ENCODE data around the gene GCH1. TPM values are rescaled to one million over a fixed set of nuclear protein-coding genes. Genes with fewer than 3 reads are reported as not detected.
A peak's percentile ranks its signal among the peaks of the same experiment; 100 is the strongest.

Gene GCH1
- total RNA-seq, 4 donors from 2014 or later: 24.3 to 43.4 (median 28.3) TPM

GRCh38 chr14:54864526-54864925 is 38.1 kb downstream of the GCH1 start:
- Histone ChIP-seq H3K4me3 (no peak overlapping the region), H3K4me1 (no peaks in the 10 kb centered on the region), H3K27ac (no peak overlapping the region), H3K9me3 (no peaks in the 10 kb centered on the region), H3K36me3 (no peaks in the 10 kb centered on the region), H3K27me3 (no peaks in the 10 kb centered on the region)
- intact Hi-C loops (cut with DNase I; ENCODE audit: low total_unique reads): no loop called here
- in situ Hi-C loops (cut with MboI; ENCODE audit: low pct_ligation_motif_present in 1 of 4, low pct_unique_long_range_greater_than_20kb in 1 of 4, low sequenced_read_pairs in 3 of 4): no loop called here
- TF ChIP-seq POLR2AphosphoS5 (IDR thresholded peaks at IDR 0.05) (no peak), EP300 (IDR thresholded peaks at IDR 0.05; ENCODE audit: low read depth) (no peak), POLR2A (IDR thresholded peaks at IDR 0.05) (no peak)
- DNase-seq: no peak

- TF ChIP-seq POLR2A (IDR thresholded peaks at IDR 0.05) (no peak), CTCF (IDR thresholded peaks at IDR 0.05) (no peak), POLR2AphosphoS5 (IDR thresholded peaks at IDR 0.05) (no peak), EP300 (IDR thresholded peaks at IDR 0.05; ENCODE audit: low read depth) (no peak)
- Histone ChIP-seq H3K27me3 (no peaks in the 10 kb centered on the region), H3K4me1 (no peaks in the 10 kb centered on the region), H3K4me3 (no peak overlapping the region), H3K9me3 (no peaks in the 10 kb centered on the region), H3K36me3 (no peaks in the 10 kb centered on the region), H3K27ac (peak overlapping the region in 1 of 4 donors; percentile 26)
- no peak for DNase-seq
- 78 to 86% methylated on average over 1 of the region's 1 CpG for WGBS, 2 donors (ENCODE audit: low coverage in 1 of 2)
- intact Hi-C loops (cut with DNase I; ENCODE audit: low total_unique reads) (no loop called here), in situ Hi-C loops (cut with MboI; ENCODE audit: low pct_ligation_motif_present in 1 of 4, low pct_unique_long_range_greater_than_20kb in 1 of 4, low sequenced_read_pairs in 3 of 4) (no loop called here)
These were observed 44.8 kb downstream of the GCH1 start for GRCh38 chr14:54857830-54858269.

- Histone ChIP-seq H3K4me3 (no peak overlapping the region), H3K36me3 (no peaks in the 10 kb centered on the region), H3K27me3 (no peaks in the 10 kb centered on the region), H3K4me1 (no peaks in the 10 kb centered on the region), H3K9me3 (no peaks in the 10 kb centered on the region), H3K27ac (no peak overlapping the region)
- intact Hi-C loops (cut with DNase I; ENCODE audit: low total_unique reads): no loop called here
- DNase-seq: no peak
- no peak for TF ChIP-seq POLR2AphosphoS5 (IDR thresholded peaks at IDR 0.05)
- TF ChIP-seq POLR2A (IDR thresholded peaks at IDR 0.05): no peak
- no peak for TF ChIP-seq CTCF (IDR thresholded peaks at IDR 0.05)
- no peak for TF ChIP-seq EP300 (IDR thresholded peaks at IDR 0.05; ENCODE audit: low read depth)
- in situ Hi-C loops (cut with MboI; ENCODE audit: low pct_ligation_motif_present in 1 of 4, low pct_unique_long_range_greater_than_20kb in 1 of 4, low sequenced_read_pairs in 3 of 4): no loop called here
- 97% methylated on average over 4 of the region's 4 CpGs; no CpG with 5 or more reads in 1 of the 2 donors for WGBS, 2 donors (ENCODE audit: low coverage in 1 of 2)
These were observed 46.5 kb downstream of the GCH1 start for GRCh38 chr14:54856152-54856551.

GRCh38 chr14:54854181-54854580 is 48.4 kb downstream of the GCH1 start:
- no peaks in the 10 kb centered on the region for H3K27me3 ChIP-seq
- intact Hi-C loops (cut with DNase I; ENCODE audit: low total_unique reads) (no loop called here), in situ Hi-C loops (cut with MboI; ENCODE audit: low pct_ligation_motif_present in 1 of 4, low pct_unique_long_range_greater_than_20kb in 1 of 4, low sequenced_read_pairs in 3 of 4) (no loop called here)
- no peaks in the 10 kb centered on the region for H3K4me1 ChIP-seq
- no peaks in the 10 kb centered on the region for H3K9me3 ChIP-seq
- no peak for DNase-seq
- no peak overlapping the region for H3K27ac ChIP-seq
- TF ChIP-seq POLR2A (IDR thresholded peaks at IDR 0.05) (no peak), CTCF (IDR thresholded peaks at IDR 0.05) (no peak), EP300 (IDR thresholded peaks at IDR 0.05; ENCODE audit: low read depth) (no peak), POLR2AphosphoS5 (IDR thresholded peaks at IDR 0.05) (no peak)
- H3K36me3 ChIP-seq: no peaks in the 10 kb centered on the region
- 33 to 52% methylated on average over 2 of the region's 2 CpGs for WGBS, 2 donors (ENCODE audit: low coverage in 1 of 2)
- no peak overlapping the region for H3K4me3 ChIP-seq

GRCh38 chr14:54853339-54853738 is 49.3 kb downstream of the GCH1 start:
- DNase-seq: no peak
- no peaks in the 10 kb centered on the region for H3K27me3 ChIP-seq
- no peak overlapping the region for H3K4me3 ChIP-seq
- H3K4me1 ChIP-seq: no peaks in the 10 kb centered on the region
- H3K27ac ChIP-seq: no peak overlapping the region
- intact Hi-C loops (cut with DNase I; ENCODE audit: low total_unique reads): no loop called here
- H3K36me3 ChIP-seq: no peaks in the 10 kb centered on the region
- 89 to 94% methylated on average over 3 of the region's 3 CpGs for whole genome bisulfite sequencing, 2 donors (ENCODE audit: low coverage in 1 of 2)
- TF ChIP-seq POLR2A (IDR thresholded peaks at IDR 0.05) (no peak), CTCF (IDR thresholded peaks at IDR 0.05) (no peak), POLR2AphosphoS5 (IDR thresholded peaks at IDR 0.05) (no peak)
- in situ Hi-C loops (cut with MboI; ENCODE audit: low pct_ligation_motif_present in 1 of 4, low pct_unique_long_range_greater_than_20kb in 1 of 4, low sequenced_read_pairs in 3 of 4): no loop called here
- no peaks in the 10 kb centered on the region for H3K9me3 ChIP-seq

Measured in transverse colon (tissue), 4 donors.